Astrocyte (in vitro differentiated cells and primary cell): ENCODE data around the gene TRIM23.

Experiments
- EZH2 ChIP-seq: IDR thresholded peaks from 2 replicates; pipeline ENCODE4 v1.6.1; 2012; ENCODE audit warnings: mild to moderate bottlenecking, low read length, inconsistent platforms; ENCODE audit not compliant: insufficient read depth
- TF ChIP-seq, protein P1 (sequence below): IDR thresholded peaks from 2 replicates; pipeline ENCODE4 v1.5.1; 2011; ENCODE audit warnings: low read depth, mild to moderate bottlenecking, inconsistent platforms, low read length, moderate library complexity; ENCODE audit not compliant: insufficient read depth

DNA sequence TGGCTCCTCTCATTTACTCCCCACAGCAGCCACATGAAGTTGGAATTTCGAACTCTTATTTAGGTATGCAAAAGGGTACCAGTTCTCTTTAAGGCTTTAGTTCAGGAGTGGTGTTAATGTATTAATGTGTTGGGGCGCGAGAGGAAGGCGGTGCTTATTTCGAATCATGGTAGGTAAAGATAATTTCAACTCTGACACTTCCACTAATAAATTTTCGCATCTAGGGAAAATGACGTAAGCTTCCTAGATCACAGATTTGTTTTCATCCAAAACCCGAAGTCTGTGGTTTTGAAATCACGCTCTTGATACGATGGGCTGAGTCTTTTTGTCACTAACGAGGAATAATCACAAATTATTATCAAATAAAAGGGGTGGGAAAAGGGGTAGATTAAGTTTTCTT, 60.4 kb downstream of the TRIM23 start:
- TF ChIP-seq, protein P1, sequence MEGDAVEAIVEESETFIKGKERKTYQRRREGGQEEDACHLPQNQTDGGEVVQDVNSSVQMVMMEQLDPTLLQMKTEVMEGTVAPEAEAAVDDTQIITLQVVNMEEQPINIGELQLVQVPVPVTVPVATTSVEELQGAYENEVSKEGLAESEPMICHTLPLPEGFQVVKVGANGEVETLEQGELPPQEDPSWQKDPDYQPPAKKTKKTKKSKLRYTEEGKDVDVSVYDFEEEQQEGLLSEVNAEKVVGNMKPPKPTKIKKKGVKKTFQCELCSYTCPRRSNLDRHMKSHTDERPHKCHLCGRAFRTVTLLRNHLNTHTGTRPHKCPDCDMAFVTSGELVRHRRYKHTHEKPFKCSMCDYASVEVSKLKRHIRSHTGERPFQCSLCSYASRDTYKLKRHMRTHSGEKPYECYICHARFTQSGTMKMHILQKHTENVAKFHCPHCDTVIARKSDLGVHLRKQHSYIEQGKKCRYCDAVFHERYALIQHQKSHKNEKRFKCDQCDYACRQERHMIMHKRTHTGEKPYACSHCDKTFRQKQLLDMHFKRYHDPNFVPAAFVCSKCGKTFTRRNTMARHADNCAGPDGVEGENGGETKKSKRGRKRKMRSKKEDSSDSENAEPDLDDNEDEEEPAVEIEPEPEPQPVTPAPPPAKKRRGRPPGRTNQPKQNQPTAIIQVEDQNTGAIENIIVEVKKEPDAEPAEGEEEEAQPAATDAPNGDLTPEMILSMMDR, result no peak
- no peak for TF ChIP-seq EZH2
